Cardiac muscle cell (in vitro differentiated cells and primary cell): ENCODE results near the gene PALS2. TPM values are rescaled to one million over a fixed set of nuclear protein-coding genes. Genes with fewer than 3 reads are reported as not detected.

Experiments used
- DNase-seq, 2 donors: peaks; one replicate each; pipeline versions ENCODE4 v3.0.0 to v3.0.0-alpha.2; 2010 to 2017; ENCODE audit warnings: low read depth in 1 of 2, low spot score in 1 of 2
- H3K27ac ChIP-seq: fragments of 200-600 bp; sonication (generic); 2 replicates; pipeline ENCODE4 v1.5.1; 2016
- H3K27me3 ChIP-seq: fragments of 200-600 bp; sonication (generic); 2 replicates; pipeline ENCODE4 v1.6.0; 2016; ENCODE audit warnings: control low read depth
- H3K36me3 ChIP-seq: fragments of 200-600 bp; sonication (generic); 2 replicates; pipeline ENCODE4 v1.5.1; 2016; ENCODE audit warnings: control low read depth
- H3K4me1 ChIP-seq: fragments of 200-600 bp; sonication (generic); 2 replicates; pipeline ENCODE4 v1.8.1; 2017; ENCODE audit warnings: low read depth, mild to moderate bottlenecking, mixed run types
- H3K4me3 ChIP-seq: fragments of 200-600 bp; sonication (generic); 2 replicates; pipeline ENCODE4 v1.5.1; 2016; ENCODE audit warnings: mild to moderate bottlenecking
- H3K9me3 ChIP-seq: fragments of 200-600 bp; sonication (generic); 2 replicates; pipeline ENCODE4 v1.5.1; 2017; ENCODE audit warnings: low read depth, mild to moderate bottlenecking, control low read depth
- CTCF ChIP-seq: IDR thresholded peaks from 2 replicates; pipeline ENCODE4 v1.5.1; 2012; ENCODE audit warnings: low read depth, mild to moderate bottlenecking, low read length
- polyA plus RNA-seq: library from polyadenylated mRNA; unstranded; fragments of >200 nt; fragmentation: Nextera tagmentation; extraction: Ambion mirVana; gene quantifications from 2 replicates; pipeline ENCODE4 v1.2.1, GENCODE V29; 2016
- total RNA-seq: library from RNA; depleted of rRNA; stranded (reverse); fragments of >200 nt; gene quantifications from 2 replicates; pipeline ENCODE4 v1.2.3, GENCODE V29; 2016

Gene PALS2
- total and polyA plus RNA-seq, 2 experiments from 2014 or later, result 9.5 to 11.7 TPM

- Histone ChIP-seq H3K4me3 (no peak overlapping the region), H3K27ac (no peak overlapping the region), H3K4me1 (no peaks in the 10 kb centered on the region)
Observed at GRCh38 chr7:24611130-24611529, 37.9 kb downstream of the PALS2 start.

GRCh38 chr7:24617957-24618616 is 44.8 kb downstream of the PALS2 start:
- Histone ChIP-seq H3K27ac (no peak overlapping the region), H3K4me3 (no peak overlapping the region), H3K36me3 (no peaks in the 10 kb centered on the region), H3K9me3 (no peaks in the 10 kb centered on the region), H3K4me1 (peaks cover 3% of the 10 kb centered on the region), H3K27me3 (no peaks in the 10 kb centered on the region)
- peak in 1 of 2 donors; percentile 1 for DNase-seq
- no peak for TF ChIP-seq CTCF

More at GRCh38 chr7:24611130-24611529, 37.9 kb downstream of the PALS2 start:
- H3K27me3 ChIP-seq, result no peaks in the 10 kb centered on the region
- DNase-seq, result no peak
- no peaks in the 10 kb centered on the region for H3K36me3 ChIP-seq
- no peaks in the 10 kb centered on the region for H3K9me3 ChIP-seq
- TF ChIP-seq CTCF, result no peak

DNA sequence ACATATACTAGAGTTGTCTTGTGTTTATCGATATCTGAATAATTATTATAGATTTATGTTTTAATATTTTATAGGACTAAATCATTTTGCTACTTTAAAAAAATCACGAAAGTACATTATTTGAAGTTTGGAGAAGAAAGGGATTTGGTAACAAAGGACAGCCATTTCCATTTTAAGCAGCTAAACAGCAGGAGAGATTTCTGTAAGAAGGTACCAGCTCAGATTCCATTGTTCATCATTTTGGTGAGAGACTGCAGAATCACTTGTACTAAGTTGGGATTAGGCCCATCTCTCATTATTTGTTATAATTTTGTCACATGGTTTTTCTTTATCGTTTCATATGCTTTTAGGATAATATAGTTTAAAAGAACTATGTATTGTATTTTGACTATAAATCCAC is 46.7 kb downstream of the PALS2 start:
- TF ChIP-seq CTCF, result no peak
- H3K9me3 ChIP-seq, result no peaks in the 10 kb centered on the region
- peaks cover 3% of the 10 kb centered on the region for H3K4me1 ChIP-seq
- H3K27me3 ChIP-seq, result no peaks in the 10 kb centered on the region
- no peak overlapping the region for H3K27ac ChIP-seq
- H3K36me3 ChIP-seq, result no peaks in the 10 kb centered on the region
- no peak for DNase-seq
- no peak overlapping the region for H3K4me3 ChIP-seq

DNA sequence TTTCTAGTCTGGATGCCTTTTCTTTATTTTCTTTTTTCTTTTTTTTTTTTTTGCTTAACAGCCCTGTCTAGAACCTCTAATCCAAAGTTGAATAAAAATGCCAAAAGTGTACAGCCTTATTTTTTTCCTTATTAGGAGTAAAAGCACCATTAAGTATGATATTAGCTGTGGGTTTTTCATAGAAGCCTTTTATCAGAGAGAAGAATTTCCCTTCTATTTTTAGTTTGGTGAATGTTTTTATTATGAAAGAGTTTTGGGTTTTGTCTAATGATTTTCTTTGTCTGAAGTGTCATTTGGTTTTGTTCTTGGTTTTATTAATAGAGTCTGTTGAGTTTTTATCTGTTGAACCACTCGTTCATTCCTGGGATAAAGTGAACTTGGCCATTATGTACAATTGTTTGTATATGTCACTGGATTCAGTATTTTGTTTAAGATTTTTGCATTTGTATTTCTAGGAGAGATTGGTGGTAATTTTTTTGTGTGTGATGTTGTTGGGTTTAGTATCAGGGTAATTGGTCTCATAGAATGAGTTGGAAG is 49.5 kb downstream of the PALS2 start:
- DNase-seq, result peak in 1 of 2 donors; percentile 22
- no peaks in the 10 kb centered on the region for H3K9me3 ChIP-seq

More for the DNA sequence above, 49.5 kb downstream of the PALS2 start:
- Histone ChIP-seq H3K4me3 (no peak overlapping the region), H3K36me3 (no peaks in the 10 kb centered on the region), H3K27me3 (no peaks in the 10 kb centered on the region), H3K4me1 (peaks cover 3% of the 10 kb centered on the region), H3K27ac (no peak overlapping the region)
- TF ChIP-seq CTCF, result no peak

Other genes with a start within 250 kb of the PALS2 start
- gene GSDME, start 184.0 kb downstream of the PALS2 start, total RNA-seq, result 6.6 and 7.1 TPM in 2 replicates
- 8.4 and 10.0 TPM in 2 replicates for gene GSDME, start 184.0 kb downstream of the PALS2 start, polyA plus RNA-seq